Measurements from ENCODE around the gene CFC1B. TPM values are rescaled to one million over a fixed set of nuclear protein-coding genes. Genes with fewer than 3 reads are reported as not detected.
"Not testable (repeated sequence)": the region's sequence is repeated elsewhere in the genome, so short reads cannot be mapped to it uniquely, and the experiment has no call there.

Gene CFC1B
- polyA plus RNA-seq, 2 of the 4 experiments (the other 2 are of a cell fraction): not detected

- CTCF ChIA-PET; H3K4me3 ChIP-seq; H3K4me2 ChIP-seq; H3K4me1 ChIP-seq; H3K27ac ChIP-seq; FAIRE-seq; DNase-seq (ENCODE audit: low read depth in 1 of 2, low spot score in 1 of 2); H3K9me3 ChIP-seq; ATAC-seq; POLR2A ChIA-PET: not testable (repeated sequence)
- no CpG with 5 or more reads among the region's 3 CpGs for WGBS (ENCODE audit: missing lambda C conversion rate)
Observed at GRCh38 chr2:130571929-130572328, 50.9 kb downstream of the CFC1B start.

GRCh38 chr2:130574230-130574629, 53.2 kb downstream of the CFC1B start:
- ATAC-seq; H3K4me1 ChIP-seq; POLR2A ChIA-PET; H3K4me3 ChIP-seq; H3K9me3 ChIP-seq; FAIRE-seq; H3K4me2 ChIP-seq; H3K27ac ChIP-seq; CTCF ChIA-PET; DNase-seq (ENCODE audit: low read depth in 1 of 2, low spot score in 1 of 2): not testable (repeated sequence)
- 95% methylated on average over 6 of the region's 13 CpGs for WGBS (ENCODE audit: missing lambda C conversion rate)

- FAIRE-seq, H3K27ac ChIP-seq: not testable (repeated sequence)
- WGBS (ENCODE audit: missing lambda C conversion rate): no CpG with 5 or more reads among the region's 8 CpGs
Observed at GRCh38 chr2:130576209-130576784, 55.3 kb downstream of the CFC1B start.

GRCh38 chr2:130577559-130577958, 56.5 kb downstream of the CFC1B start:
- FAIRE-seq; DNase-seq (ENCODE audit: low read depth in 1 of 2, low spot score in 1 of 2); H3K4me3 ChIP-seq; H3K4me1 ChIP-seq; POLR2A ChIA-PET; H3K9me3 ChIP-seq; CTCF ChIA-PET; H3K27ac ChIP-seq; ATAC-seq; H3K4me2 ChIP-seq: not testable (repeated sequence)
- no CpG with 5 or more reads among the region's 4 CpGs for WGBS (ENCODE audit: missing lambda C conversion rate)

More at GRCh38 chr2:130576209-130576784, 55.3 kb downstream of the CFC1B start:
- POLR2A ChIA-PET; H3K9me3 ChIP-seq; H3K4me3 ChIP-seq; DNase-seq (ENCODE audit: low read depth in 1 of 2, low spot score in 1 of 2); ATAC-seq; CTCF ChIA-PET; H3K4me2 ChIP-seq; H3K4me1 ChIP-seq: not testable (repeated sequence)

Small RNAs within 50 kb of the gene (small RNA-seq; reads per million reads assigned to genes)
- gene RF00017 (0 reads per million in 6 experiments), gene RNU6-473P (0 reads per million in 6 experiments)

Other genes starting within 250 kb of the CFC1B start
- 113 and 118 TPM in 2 replicates for gene IMP4, start 178.3 kb upstream of the CFC1B start, polyA plus RNA-seq (2011; rRNA removed)
- gene IMP4, start 178.3 kb upstream of the CFC1B start, polyA plus RNA-seq (2017; fragmentation: RNase III; extraction: RNeasy Plus Mini Kit Qiagen cat#74134 plus additional on column Dnase treatment): 149 to 178 TPM (median 159 TPM) in 3 replicates
- 20.4 and 23.7 TPM in 2 replicates for gene PTPN18, start 165.2 kb upstream of the CFC1B start, polyA plus RNA-seq (2011; rRNA removed)
- 19.6 to 23.1 TPM (median 20.5 TPM) in 3 replicates for gene PTPN18, start 165.2 kb upstream of the CFC1B start, polyA plus RNA-seq (2017; fragmentation: RNase III; extraction: RNeasy Plus Mini Kit Qiagen cat#74134 plus additional on column Dnase treatment)
- gene POTEI, start 11.9 kb upstream of the CFC1B start, polyA plus RNA-seq (2011; rRNA removed): 0.01 and 0.04 TPM in 2 replicates
- 0.04 TPM in 1 of 3 replicates, not detected in the others for gene POTEI, start 11.9 kb upstream of the CFC1B start, polyA plus RNA-seq (2017; fragmentation: RNase III; extraction: RNeasy Plus Mini Kit Qiagen cat#74134 plus additional on column Dnase treatment)
- not detected in 2 replicates for gene CFC1, start 78.4 kb downstream of the CFC1B start, polyA plus RNA-seq (2011; rRNA removed)
- not detected in 3 replicates for gene CFC1, start 78.4 kb downstream of the CFC1B start, polyA plus RNA-seq (2017; fragmentation: RNase III; extraction: RNeasy Plus Mini Kit Qiagen cat#74134 plus additional on column Dnase treatment)
- 0.01 TPM in 1 of 2 replicates, not detected in the other for gene POTEJ, start 90.2 kb downstream of the CFC1B start, polyA plus RNA-seq (2011; rRNA removed)
- 0.07 TPM in 1 of 3 replicates, not detected in the others for gene POTEJ, start 90.2 kb downstream of the CFC1B start, polyA plus RNA-seq (2017; fragmentation: RNase III; extraction: RNeasy Plus Mini Kit Qiagen cat#74134 plus additional on column Dnase treatment)
- gene GPR148, start 207.8 kb downstream of the CFC1B start, polyA plus RNA-seq (2011; rRNA removed): not detected in 2 replicates
- gene GPR148, start 207.8 kb downstream of the CFC1B start, polyA plus RNA-seq (2017; fragmentation: RNase III; extraction: RNeasy Plus Mini Kit Qiagen cat#74134 plus additional on column Dnase treatment): not detected in 3 replicates
- not detected in 2 replicates for gene AMER3, start 234.3 kb downstream of the CFC1B start, polyA plus RNA-seq (2011; rRNA removed)
- gene AMER3, start 234.3 kb downstream of the CFC1B start, polyA plus RNA-seq (2017; fragmentation: RNase III; extraction: RNeasy Plus Mini Kit Qiagen cat#74134 plus additional on column Dnase treatment): not detected in 3 replicates

Data from A549 (cell line).